ENCODE results near the gene CDH4.

- no peak for TF ChIP-seq CTCF (IDR thresholded peaks at IDR 0.05)
- no peak for TF ChIP-seq POLR2A (IDR thresholded peaks at IDR 0.05)
Measured at GRCh38 chr20:61869750-61870507, 617.9 kb downstream of the CDH4 start.
